Liver (tissue), 9 donors: Measurements from ENCODE around the gene KIAA1217. TPM values are rescaled to one million over a fixed set of nuclear protein-coding genes. Genes with fewer than 3 reads are reported as not detected.

Source experiments
- DNase-seq: peaks from one replicate; pipeline ENCODE4 v3.0.0-alpha.2; 2017; ENCODE audit warnings: low spot score
- H3K27ac ChIP-seq, 2 donors: one replicate each; pipeline ENCODE4 v1.7.0; 2013; ENCODE audit warnings: inconsistent platforms in 2 of 2, low read length in 2 of 2, control low read depth in 1 of 2, low read depth in 1 of 2, mild to moderate bottlenecking in 1 of 2
- H3K27me3 ChIP-seq, 4 donors: one replicate each; pipeline versions ENCODE4 v1.6.1 to v1.7.0; 2013; ENCODE audit warnings: low read length in 3 of 4, inconsistent platforms in 1 of 4, mild to moderate bottlenecking in 1 of 4, moderate library complexity in 1 of 4; ENCODE audit not compliant: control insufficient read depth in 4 of 4, insufficient read depth in 4 of 4
- H3K36me3 ChIP-seq, 4 donors: one replicate each; pipeline versions ENCODE4 v1.6.1 to v1.7.0; 2013; ENCODE audit warnings: low read length in 3 of 4, mild to moderate bottlenecking in 3 of 4, low read depth in 1 of 4, moderate library complexity in 1 of 4; ENCODE audit not compliant: control insufficient read depth in 4 of 4, insufficient read depth in 3 of 4
- H3K4me1 ChIP-seq, 4 donors: one replicate each; pipeline versions ENCODE4 v1.6.1 to v1.7.0; 2013; ENCODE audit warnings: low read length in 3 of 4, mild to moderate bottlenecking in 3 of 4, moderate library complexity in 1 of 4; ENCODE audit not compliant: control insufficient read depth in 4 of 4, insufficient read depth in 4 of 4
- H3K4me3 ChIP-seq, 3 donors: one replicate each; pipeline versions ENCODE4 v1.6.1 to v1.7.0; 2013; ENCODE audit warnings: low read length in 3 of 3, control low read depth in 1 of 3, low read depth in 1 of 3, mild to moderate bottlenecking in 1 of 3
- H3K9ac ChIP-seq, 2 donors: one replicate each; pipeline ENCODE4 v1.7.0; 2013; ENCODE audit warnings: low read length in 2 of 2, mild to moderate bottlenecking in 2 of 2, moderate library complexity in 2 of 2, control low read depth in 1 of 2, low read depth in 1 of 2
- H3K9me3 ChIP-seq, 4 donors: one replicate each; pipeline versions ENCODE4 v1.6.1 to v1.7.0; 2013; ENCODE audit warnings: low read length in 3 of 4; ENCODE audit not compliant: control insufficient read depth in 4 of 4
- ATF3 ChIP-seq: IDR thresholded peaks from 2 replicates; pipeline ENCODE4 v1.6.1; 2016; ENCODE audit warnings: antibody characterized with exemption
- CTCF ChIP-seq: fragments of 150-350 bp; IDR thresholded peaks from 2 replicates; pipeline ENCODE4 v1.5.1; 2017; ENCODE audit warnings: improper control_type of control experiment, low read depth, low read length; ENCODE audit not compliant: missing input control
- EGR1 ChIP-seq, 2 donors: IDR thresholded peaks; 2 replicates each; pipeline ENCODE4 v1.6.1; 2016 to 2018; ENCODE audit warnings: antibody characterized with exemption in 2 of 2, low read depth in 2 of 2
- FOXA1 ChIP-seq: IDR thresholded peaks from 2 replicates; pipeline ENCODE4 v1.6.1; 2016; ENCODE audit warnings: antibody characterized with exemption
- FOXA2 ChIP-seq: IDR thresholded peaks from 2 replicates; pipeline ENCODE4 v1.6.1; 2016; ENCODE audit warnings: antibody characterized with exemption
- GABPA ChIP-seq, 2 donors: IDR thresholded peaks in 1 of 2; conservative IDR thresholded peaks in 1 of 2; 2 replicates each; pipeline ENCODE4 v1.6.1; 2016; ENCODE audit warnings: antibody characterized with exemption in 2 of 2, mild to moderate bottlenecking in 1 of 2, moderate library complexity in 1 of 2
- HNF4A ChIP-seq, 2 donors: conservative IDR thresholded peaks; 2 replicates each; pipeline ENCODE4 v1.6.1; 2016; ENCODE audit warnings: antibody characterized with exemption in 2 of 2, mild to moderate bottlenecking in 2 of 2
- HNF4G ChIP-seq: IDR thresholded peaks from 2 replicates; pipeline ENCODE4 v1.6.1; 2016; ENCODE audit warnings: antibody characterized with exemption
- JUND ChIP-seq, 2 donors: IDR thresholded peaks; 2 replicates each; pipeline ENCODE4 v1.6.1; 2016; ENCODE audit warnings: antibody characterized with exemption in 2 of 2
- MAX ChIP-seq: IDR thresholded peaks from 2 replicates; pipeline ENCODE4 v1.6.1; 2016; ENCODE audit warnings: antibody characterized with exemption
- NR2F2 ChIP-seq: IDR thresholded peaks from 2 replicates; pipeline ENCODE4 v1.6.1; 2016; ENCODE audit warnings: antibody characterized with exemption
- RAD21 ChIP-seq, 2 donors: IDR thresholded peaks; 2 replicates each; pipeline ENCODE4 v1.6.1; 2016; ENCODE audit warnings: antibody characterized with exemption in 2 of 2, mild to moderate bottlenecking in 2 of 2
- REST ChIP-seq: IDR thresholded peaks from 2 replicates; pipeline ENCODE4 v1.6.1; 2016; ENCODE audit warnings: antibody characterized with exemption, mild to moderate bottlenecking
- RXRA ChIP-seq, 2 donors: IDR thresholded peaks; 2 replicates each; pipeline ENCODE4 v1.6.1; 2017 to 2018; ENCODE audit warnings: antibody characterized with exemption in 2 of 2, mild to moderate bottlenecking in 1 of 2
- SP1 ChIP-seq: IDR thresholded peaks from 2 replicates; pipeline ENCODE4 v1.6.1; 2018; ENCODE audit warnings: antibody characterized with exemption, mild to moderate bottlenecking
- TAF1 ChIP-seq: conservative IDR thresholded peaks from 2 replicates; pipeline ENCODE4 v1.6.1; 2016; ENCODE audit warnings: antibody characterized with exemption, mild to moderate bottlenecking
- YY1 ChIP-seq: IDR thresholded peaks from 2 replicates; pipeline ENCODE4 v1.6.1; 2016; ENCODE audit warnings: antibody characterized with exemption, mild to moderate bottlenecking
- whole genome bisulfite sequencing: extraction: QIAGEN DNeasy Blood & Tissue Kit; methylation state at CpG from one replicate; pipeline ENCODE4 v1.1.7; 2013; 5-methylcytosine and 5-hydroxymethylcytosine counted together
- polyA plus RNA-seq, 2 donors: library from polyadenylated mRNA; stranded (reverse) in 1 of 2; unstranded in 1 of 2; fragments of 200-250 nt in 1 of 2; fragments of >200 nt in 1 of 2; fragmentation: Nextera tagmentation in 1 of 2; extraction: Ambion mirVana in 1 of 2; gene quantifications; one replicate each; pipeline versions ENCODE4 v1.2.1 to v1.2.3, GENCODE V29; 2013 to 2015
- total RNA-seq, 2 donors: library from RNA; depleted of rRNA; stranded (reverse); fragments of >200 nt; gene quantifications; one replicate each; pipeline ENCODE4 v1.2.3, GENCODE V29; 2014
- donor health status: healthy.
- donor health status: healthy.
- donor health status: healthy.
- donor health status: healthy.
- donor health status: healthy.

The KIAA1217 gene
- total and polyA plus RNA-seq, 4 donors: 4.5 to 12.8 (median 6.8) TPM

GRCh38 chr10:24292304-24293293 is 83.7 kb downstream of the KIAA1217 start (continued):
- no peak for TF ChIP-seq EGR1 (IDR thresholded peaks at IDR 0.05; ENCODE audit: low read depth in 2 of 2)

- Histone ChIP-seq H3K27ac (no peak overlapping the region), H3K9me3 (no peaks in the 10 kb centered on the region), H3K4me3 (no peak overlapping the region), H3K36me3 (no peaks in the 10 kb centered on the region), H3K4me1 (no peaks in the 10 kb centered on the region), H3K9ac (no peak overlapping the region), H3K27me3 (no peaks in the 10 kb centered on the region)
- WGBS: 89% methylated on average over 6 of the region's 6 CpGs
- DNase-seq: no peak
- TF ChIP-seq JUND (IDR thresholded peaks at IDR 0.05): no peak
- no peak for TF ChIP-seq NR2F2
- TF ChIP-seq CTCF: no peak
- no peak for TF ChIP-seq ATF3
Measured at GRCh38 chr10:24299578-24300260, 90.8 kb downstream of the KIAA1217 start.

- H3K9me3 ChIP-seq: no peaks in the 10 kb centered on the region
- no peaks in the 10 kb centered on the region for H3K4me1 ChIP-seq
- TF ChIP-seq REST (no peak), ATF3 (no peak), FOXA2 (no peak), MAX (no peak), RAD21 (IDR thresholded peaks at IDR 0.05) (no peak), JUND (IDR thresholded peaks at IDR 0.05) (no peak), HNF4G (no peak), YY1 (no peak), EGR1 (IDR thresholded peaks at IDR 0.05; ENCODE audit: low read depth in 2 of 2) (no peak), GABPA (IDR thresholded peaks at IDR 0.05 in 1 of 2, conservative IDR thresholded peaks at IDR 0.05 in 1 of 2) (no peak), CTCF (no peak), FOXA1 (no peak), NR2F2 (no peak), TAF1 (no peak), SP1 (no peak), RXRA (IDR thresholded peaks at IDR 0.05) (no peak), HNF4A (conservative IDR thresholded peaks at IDR 0.05) (no peak)
- H3K9ac ChIP-seq: no peak overlapping the region
- H3K27me3 ChIP-seq: peaks cover 0 to 3% (median 0%) of the 10 kb centered on the region in 4 donors
- H3K27ac ChIP-seq: no peak overlapping the region
- no peak overlapping the region for H3K4me3 ChIP-seq
- 77% methylated on average over 8 of the region's 8 CpGs for WGBS
- no peaks in the 10 kb centered on the region for H3K36me3 ChIP-seq
- no peak for DNase-seq
Measured at GRCh38 chr10:24303522-24304310, 94.8 kb downstream of the KIAA1217 start.
